ENCODE measurements around the gene MCM10.

MCM10 gene

DNA sequence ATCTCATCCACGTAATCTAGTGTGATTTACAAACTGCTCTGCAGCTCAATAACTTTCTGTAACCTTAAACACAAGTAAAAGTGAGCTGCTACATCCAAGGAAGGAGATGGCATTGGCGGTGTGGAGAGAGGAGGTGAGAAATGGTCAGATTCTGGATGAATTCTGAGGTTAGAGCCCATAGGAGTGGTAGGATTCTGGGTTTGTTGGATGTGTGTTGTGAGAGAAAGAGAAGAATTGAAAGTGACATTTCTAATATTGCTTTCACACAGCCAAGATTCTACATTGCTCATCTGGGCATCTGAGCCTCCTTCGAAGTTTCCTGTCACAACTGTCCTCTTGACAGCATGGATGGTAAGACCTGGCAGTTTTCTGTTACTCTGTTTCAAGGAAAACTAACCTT lies 2.5 kb downstream of the MCM10 start:
- DNase-seq = no peak

GRCh38 chr10:13165177-13165576 lies 3.8 kb downstream of the MCM10 start:
- DNase-seq = no peak

DNA sequence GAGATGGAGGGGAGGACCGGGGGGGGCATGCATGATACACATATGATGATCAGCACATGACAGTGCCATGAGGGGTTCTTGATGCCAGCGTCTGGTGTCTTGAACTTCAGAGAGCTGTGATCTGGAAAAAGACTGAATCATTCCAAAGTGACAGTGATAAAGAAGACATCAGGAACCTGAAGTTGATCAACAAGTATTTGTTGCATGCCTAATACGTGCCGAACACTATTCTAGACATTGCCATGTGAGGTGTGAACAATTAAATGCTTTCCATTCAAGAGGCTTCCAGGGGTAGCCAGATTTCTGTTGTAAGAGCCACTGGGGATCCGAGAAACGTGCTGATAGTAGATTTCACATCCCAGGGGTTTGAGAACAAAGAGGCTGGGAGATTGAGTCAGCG lies 6.2 kb downstream of the MCM10 start:
- DNase-seq = no peak

DNA sequence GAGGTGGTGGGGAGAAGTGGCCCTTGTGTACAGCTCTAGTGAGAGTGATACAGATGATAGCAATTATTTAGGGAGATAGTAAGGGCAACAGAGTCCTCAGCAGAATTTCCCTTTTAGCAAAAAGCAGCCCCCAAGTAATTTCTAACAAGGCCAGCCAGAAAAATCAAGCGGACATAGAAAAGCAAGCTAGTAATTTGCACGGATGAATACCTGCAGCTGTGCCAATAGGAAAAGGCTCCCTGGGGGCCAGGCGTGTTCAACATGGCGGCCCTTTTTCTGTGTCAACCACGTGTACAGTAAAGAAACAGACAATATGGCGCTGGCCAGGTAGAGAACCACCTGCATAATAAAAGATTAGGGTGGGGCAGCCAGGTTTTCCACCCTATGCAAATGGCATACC lies 7.4 kb downstream of the MCM10 start:
- no peak for DNase-seq

- no peak for DNase-seq
Observed at GRCh38 chr10:13173616-13174015, 12.3 kb downstream of the MCM10 start.

- DNase-seq = no peak
Observed at GRCh38 chr10:13180788-13181187, 19.4 kb downstream of the MCM10 start.

DNA sequence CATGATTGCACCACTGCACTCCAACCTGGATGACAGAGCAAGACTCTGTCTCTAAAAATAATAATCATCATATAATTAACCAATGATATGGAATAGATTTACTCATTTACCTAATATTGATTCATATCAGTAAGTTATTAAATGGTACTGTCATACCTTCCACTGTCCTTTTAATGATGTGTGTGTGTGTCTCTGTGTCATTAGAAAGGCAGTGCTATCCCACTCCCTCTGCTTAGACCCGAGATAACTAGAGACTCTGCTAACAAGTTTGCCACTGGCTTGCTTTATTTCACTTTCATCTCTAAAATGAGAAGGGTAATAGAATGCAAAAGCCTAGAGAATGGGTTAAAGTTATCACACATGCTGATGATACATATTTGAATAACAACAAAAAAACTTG lies 21.1 kb downstream of the MCM10 start:
- DNase-seq = no peak

DNA sequence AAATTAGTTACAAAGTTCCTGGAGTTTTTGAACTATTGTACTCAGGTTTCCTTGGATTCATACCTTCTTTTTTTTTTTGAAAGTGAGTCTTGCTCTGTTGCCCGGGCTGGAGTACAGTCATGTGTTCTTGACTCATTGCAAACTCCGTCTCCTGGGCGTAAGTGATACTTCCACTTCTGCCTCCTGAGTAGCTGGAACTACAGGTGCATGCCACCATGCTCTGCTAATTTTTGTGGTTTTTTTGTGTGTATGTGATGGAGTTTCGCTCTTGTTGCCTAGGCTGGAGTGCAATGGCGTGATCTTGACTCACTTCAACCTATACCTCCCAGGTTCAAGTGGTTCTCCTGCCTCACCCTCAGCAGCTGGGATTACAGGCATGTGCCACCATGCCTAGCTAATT lies 22.3 kb downstream of the MCM10 start:
- DNase-seq = no peak

DNA sequence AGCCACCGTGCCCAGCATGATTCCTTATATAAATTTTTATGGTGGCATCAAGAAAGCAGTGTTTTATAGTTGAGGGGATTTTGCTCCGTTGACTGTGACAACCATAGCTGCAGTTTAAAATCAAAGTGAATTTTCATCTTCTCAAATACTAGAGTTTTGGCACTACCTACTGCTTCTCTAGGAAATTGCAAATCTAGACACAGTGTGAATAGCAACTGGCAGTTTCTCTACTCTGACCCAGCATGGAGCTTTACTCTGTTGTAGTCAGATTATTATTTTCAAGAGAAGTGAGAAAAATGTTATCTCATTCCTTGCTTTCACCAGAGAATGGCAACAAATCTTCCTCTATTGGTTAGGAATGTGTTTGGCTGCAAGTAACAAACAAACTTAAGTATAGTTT lies 22.9 kb downstream of the MCM10 start:
- no peak for DNase-seq

GRCh38 chr10:13184730-13185514 lies 23.6 kb downstream of the MCM10 start:
- DNase-seq = no peak

- no peak for DNase-seq
Observed at GRCh38 chr10:13187135-13187534, 25.8 kb downstream of the MCM10 start.

- no peak for DNase-seq
Observed at GRCh38 chr10:13188593-13188992, 27.2 kb downstream of the MCM10 start.

GRCh38 chr10:13189961-13190360 lies 28.6 kb downstream of the MCM10 start:
- no peak for DNase-seq

GRCh38 chr10:13190816-13191215 lies 29.5 kb downstream of the MCM10 start:
- DNase-seq = no peak

DNA sequence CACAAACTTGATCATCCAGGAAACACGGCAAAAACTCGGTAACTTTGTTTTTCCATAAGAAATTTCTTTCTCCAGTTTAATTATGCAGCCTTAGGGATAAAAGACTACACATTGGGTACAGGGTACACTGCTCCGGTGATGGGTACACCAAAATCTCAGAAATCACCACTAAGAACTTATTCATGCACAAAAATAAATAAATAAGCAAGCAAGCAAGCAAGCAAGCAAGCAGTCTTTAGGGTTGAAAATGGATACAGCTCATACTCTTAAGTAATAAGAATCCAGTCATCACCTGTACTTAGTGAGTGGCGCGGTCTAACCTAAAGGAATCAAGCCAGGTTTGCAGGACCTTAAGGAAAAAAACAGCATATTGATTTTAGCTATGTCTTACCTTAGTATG lies 30.0 kb downstream of the MCM10 start:
- no peak for DNase-seq

- no peak for DNase-seq
Observed at GRCh38 chr10:13193637-13194036, 32.3 kb downstream of the MCM10 start.

GRCh38 chr10:13195016-13195415 lies 33.7 kb downstream of the MCM10 start:
- DNase-seq = no peak

- DNase-seq = no peak
Observed at GRCh38 chr10:13201132-13201531, 39.8 kb downstream of the MCM10 start.

DNA sequence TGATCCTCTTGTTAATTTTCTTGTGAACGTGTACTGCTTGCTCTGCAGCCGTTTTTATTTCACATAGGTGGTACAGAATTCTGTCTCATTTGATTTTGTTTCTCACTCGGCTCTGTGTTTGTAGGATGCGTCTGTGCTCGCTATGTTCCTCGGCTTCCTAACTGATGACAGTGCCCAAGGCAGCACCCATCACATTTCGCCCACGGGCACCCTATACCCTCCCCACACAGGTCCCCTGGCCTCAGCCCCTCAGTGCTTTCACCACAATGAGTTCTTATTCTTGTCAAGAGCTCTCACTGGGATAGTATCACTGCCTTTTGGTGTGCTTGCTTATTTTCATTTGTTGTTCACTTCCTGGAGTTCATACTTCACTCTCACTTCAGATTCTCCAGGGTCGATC lies 44.7 kb downstream of the MCM10 start:
- no peak for DNase-seq

DNA sequence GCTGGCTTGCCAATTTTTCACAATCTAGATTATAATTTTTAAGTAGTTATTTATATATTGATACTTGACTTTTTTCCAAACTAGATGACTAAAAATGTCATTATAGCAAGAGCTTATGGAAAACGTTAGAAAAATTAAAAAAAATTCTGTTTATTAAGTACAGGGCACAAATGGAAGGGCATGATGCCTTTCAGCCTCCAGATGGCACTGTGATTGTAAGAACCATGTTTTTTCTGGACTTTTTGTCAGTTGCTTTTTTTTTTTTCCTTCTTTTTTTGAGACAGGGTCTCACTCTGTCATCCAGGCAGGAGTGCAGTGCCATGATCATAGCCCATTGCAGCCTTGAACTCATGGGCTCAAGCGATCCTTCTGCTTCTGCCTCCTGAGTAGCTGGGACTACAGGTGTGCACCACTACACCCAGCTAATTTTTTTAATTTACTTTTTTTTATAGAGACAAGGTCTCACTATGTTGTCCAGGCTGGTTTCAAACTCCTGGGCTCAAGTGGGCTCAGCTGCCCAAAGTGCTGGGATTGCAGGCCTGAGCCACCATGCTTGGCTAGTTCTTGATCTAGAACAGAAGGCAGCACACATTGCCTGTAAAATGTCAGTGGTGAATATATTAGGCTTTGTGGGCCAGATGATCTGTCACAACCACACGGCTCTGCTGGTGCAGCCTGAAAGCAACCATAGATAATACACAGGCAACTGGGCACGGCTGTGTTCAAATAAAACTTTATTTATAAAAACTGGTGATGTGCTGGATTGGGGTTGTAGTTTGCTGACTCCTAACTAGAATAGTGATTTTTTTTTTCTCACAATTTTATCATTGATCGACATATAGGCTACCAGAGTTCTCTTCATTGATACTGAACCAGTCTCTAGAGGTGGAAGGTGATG lies 45.4 kb downstream of the MCM10 start:
- DNase-seq = no peak

DNA sequence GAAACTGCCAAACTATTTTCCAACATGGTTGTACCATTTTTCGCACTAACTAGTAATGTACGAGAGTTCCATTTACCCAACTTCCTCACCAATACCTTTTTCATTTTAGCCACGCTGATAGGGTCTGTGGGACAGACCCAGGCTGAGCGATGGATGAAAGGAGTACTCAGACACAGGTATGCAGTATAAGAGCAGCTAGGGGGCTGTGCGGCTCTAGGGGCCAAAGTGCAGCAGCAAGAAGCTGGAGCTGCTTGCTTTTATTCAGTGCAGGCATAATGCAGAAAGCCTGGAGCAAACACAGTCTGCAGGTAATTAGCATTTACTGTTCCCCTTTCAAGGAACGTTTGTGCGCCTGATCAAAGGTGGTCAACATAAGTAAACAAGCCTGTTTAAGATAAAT lies 51.8 kb downstream of the MCM10 start:
- DNase-seq = no peak

- no peak for DNase-seq
Observed at GRCh38 chr10:13218878-13219277, 57.5 kb downstream of the MCM10 start.
